Neural progenitor cell (in vitro differentiated cells): ENCODE data around the gene HELB. TPM values are rescaled to one million over a fixed set of nuclear protein-coding genes. Genes with fewer than 3 reads are reported as not detected.

Experiments used
- DNase-seq: peaks from one replicate; pipeline ENCODE4 v3.0.0-alpha.2; 2016; ENCODE audit warnings: low spot score
- H2AFZ ChIP-seq: fragments of 200-600 bp; sonication (generic); replicated peaks from 2 replicates; pipeline ENCODE4 v1.6.1; 2016; ENCODE audit warnings: antibody characterized with exemption
- H3F3A ChIP-seq: fragments of 200-600 bp; sonication (generic); 2 replicates; pipeline ENCODE4 v1.6.1; 2016; ENCODE audit warnings: antibody characterized with exemption, low read depth
- H3K27ac ChIP-seq: fragments of 200-600 bp; sonication (generic); 2 replicates; pipeline ENCODE4 v1.5.1; 2016; ENCODE audit warnings: mild to moderate bottlenecking
- H3K27me3 ChIP-seq: fragments of 200-600 bp; sonication (generic); 2 replicates; pipeline ENCODE4 v1.6.1; 2016; ENCODE audit warnings: mild to moderate bottlenecking, moderate library complexity
- H3K36me3 ChIP-seq: fragments of 200-600 bp; sonication (generic); 2 replicates; pipeline ENCODE4 v1.5.1; 2016
- H3K4me1 ChIP-seq: fragments of 200-600 bp; sonication (generic); 2 replicates; pipeline ENCODE4 v1.6.1; 2016; ENCODE audit warnings: mixed run types
- H3K4me2 ChIP-seq: fragments of 200-600 bp; sonication (generic); 2 replicates; pipeline ENCODE4 v1.6.1; 2016
- H3K4me3 ChIP-seq: fragments of 200-600 bp; sonication (generic); 2 replicates; pipeline ENCODE4 v1.5.1; 2016
- H3K79me2 ChIP-seq: fragments of 200-600 bp; sonication (generic); 2 replicates; pipeline ENCODE4 v1.6.1; 2016; ENCODE audit warnings: low read depth
- H3K9ac ChIP-seq: fragments of 200-600 bp; sonication (generic); 2 replicates; pipeline ENCODE4 v1.6.1; 2016
- H3K9me3 ChIP-seq: fragments of 200-600 bp; sonication (generic); 2 replicates; pipeline ENCODE4 v1.5.1; 2016; ENCODE audit warnings: low read depth
- H4K20me1 ChIP-seq: fragments of 200-600 bp; sonication (generic); 2 replicates; pipeline ENCODE4 v1.6.1; 2016; ENCODE audit warnings: low read depth
- H3K27ac Mint-ChIP-seq: 3 replicates; pipeline ENCODE4 v1.8.0; 2021; ENCODE audit warnings: mixed read lengths
- H3K27me3 Mint-ChIP-seq: 2 replicates; pipeline ENCODE4 v1.8.0; 2022; ENCODE audit warnings: low read depth, mild to moderate bottlenecking, inconsistent platforms, moderate library complexity, mixed read lengths; ENCODE audit not compliant: insufficient read depth
- H3K36me3 Mint-ChIP-seq: 3 replicates; pipeline ENCODE4 v1.8.0; 2021; ENCODE audit warnings: mixed read lengths
- H3K4me1 Mint-ChIP-seq: 3 replicates; pipeline ENCODE4 v1.8.0; 2021; ENCODE audit warnings: mixed read lengths
- H3K4me3 Mint-ChIP-seq: 3 replicates; pipeline ENCODE4 v1.8.0; 2021; ENCODE audit warnings: mild to moderate bottlenecking, moderate library complexity, mixed read lengths
- H3K9me3 Mint-ChIP-seq: 3 replicates; pipeline ENCODE4 v1.8.0; 2020; ENCODE audit warnings: mixed read lengths
- CTCF ChIP-seq: fragments of 200-600 bp; sonication (generic); IDR thresholded peaks from 2 replicates; pipeline ENCODE4 v1.5.1; 2017; ENCODE audit warnings: antibody characterized with exemption, mild to moderate bottlenecking
- EZH2 ChIP-seq: fragments of 200-600 bp; sonication (generic); IDR thresholded peaks from 2 replicates; pipeline ENCODE4 v1.6.1; 2017; ENCODE audit warnings: antibody characterized with exemption, mild to moderate bottlenecking, moderate library complexity
- EZH2phosphoT487 ChIP-seq: fragments of 200-600 bp; sonication (generic); IDR thresholded peaks from 2 replicates; pipeline ENCODE4 v1.6.1; 2017; ENCODE audit warnings: antibody characterized with exemption
- total RNA-seq: library from RNA; depleted of rRNA; stranded (reverse); fragments of >200 nt; gene quantifications from 2 replicates; pipeline ENCODE4 v1.2.3, GENCODE V29; 2015; ENCODE audit warnings: low replicate concordance

The HELB gene
- total RNA-seq, 1 donor from 2014 or later, result 10.7 TPM

GRCh38 chr12:66314278-66314677 lies 12.0 kb downstream of the HELB start:
- no peak for TF ChIP-seq CTCF
- no peak for TF ChIP-seq EZH2
- no peak for TF ChIP-seq EZH2phosphoT487
- H3K27ac ChIP-seq, result no peak overlapping the region
- H3F3A ChIP-seq, result no peaks in the 10 kb centered on the region
- no peaks in the 10 kb centered on the region for H3K36me3 ChIP-seq
- Mint-ChIP-seq H3K4me1 (no peaks in the 10 kb centered on the region), H3K9me3 (no peaks in the 10 kb centered on the region), H3K27ac (no peak overlapping the region), H3K27me3 (no peaks in the 10 kb centered on the region), H3K36me3 (peaks cover 4% of the 10 kb centered on the region), H3K4me3 (no peak overlapping the region)
- H2AFZ ChIP-seq, result no peak overlapping the region
- no peak overlapping the region for H3K4me2 ChIP-seq
- H3K4me1 ChIP-seq, result no peaks in the 10 kb centered on the region
- H3K79me2 ChIP-seq, result no peaks in the 10 kb centered on the region
- H3K27me3 ChIP-seq, result no peaks in the 10 kb centered on the region
- DNase-seq, result no peak
- no peak overlapping the region for H3K4me3 ChIP-seq
- no peaks in the 10 kb centered on the region for H4K20me1 ChIP-seq
- H3K9ac ChIP-seq, result no peak overlapping the region
- H3K9me3 ChIP-seq, result no peaks in the 10 kb centered on the region

- Mint-ChIP-seq H3K36me3 (no peaks in the 10 kb centered on the region), H3K9me3 (no peaks in the 10 kb centered on the region), H3K27me3 (no peaks in the 10 kb centered on the region), H3K4me1 (no peaks in the 10 kb centered on the region), H3K4me3 (no peak overlapping the region), H3K27ac (no peak overlapping the region)
- Histone ChIP-seq H3K27me3 (no peaks in the 10 kb centered on the region), H3K9me3 (no peaks in the 10 kb centered on the region), H3K4me1 (no peaks in the 10 kb centered on the region), H3K36me3 (no peaks in the 10 kb centered on the region), H3K9ac (no peak overlapping the region), H3F3A (no peaks in the 10 kb centered on the region), H4K20me1 (no peaks in the 10 kb centered on the region), H3K27ac (no peak overlapping the region), H3K4me2 (no peak overlapping the region), H3K79me2 (no peaks in the 10 kb centered on the region), H3K4me3 (no peak overlapping the region), H2AFZ (no peak overlapping the region)
- TF ChIP-seq EZH2phosphoT487, result no peak
- TF ChIP-seq EZH2, result no peak
- TF ChIP-seq CTCF, result no peak
- DNase-seq, result no peak
These were observed 17.1 kb downstream of the HELB start for GRCh38 chr12:66319266-66319954.

- Mint-ChIP-seq H3K9me3 (no peaks in the 10 kb centered on the region), H3K4me3 (no peak overlapping the region), H3K27me3 (no peaks in the 10 kb centered on the region), H3K36me3 (no peaks in the 10 kb centered on the region), H3K27ac (no peak overlapping the region), H3K4me1 (no peaks in the 10 kb centered on the region)
- no peaks in the 10 kb centered on the region for H3K27me3 ChIP-seq
- no peak overlapping the region for H3K27ac ChIP-seq
- DNase-seq, result no peak
- H3K4me2 ChIP-seq, result no peak overlapping the region
- no peaks in the 10 kb centered on the region for H3K79me2 ChIP-seq
- H3K36me3 ChIP-seq, result no peaks in the 10 kb centered on the region
- H4K20me1 ChIP-seq, result no peaks in the 10 kb centered on the region
- H3K9me3 ChIP-seq, result no peaks in the 10 kb centered on the region
- TF ChIP-seq CTCF, result no peak
- TF ChIP-seq EZH2phosphoT487, result no peak
- H3K9ac ChIP-seq, result no peak overlapping the region
- no peaks in the 10 kb centered on the region for H3K4me1 ChIP-seq
- H3K4me3 ChIP-seq, result no peak overlapping the region
- no peak overlapping the region for H2AFZ ChIP-seq
- H3F3A ChIP-seq, result no peaks in the 10 kb centered on the region
These were observed 18.7 kb downstream of the HELB start for GRCh38 chr12:66320996-66321395.
